Fibroblast of lung (primary cell): ENCODE measurements around the gene CUEDC1. TPM values are rescaled to one million over a fixed set of nuclear protein-coding genes. Genes with fewer than 3 reads are reported as not detected.

ENCODE experiments used
- DNase-seq, 2 donors: peaks; one replicate each; pipeline versions ENCODE4 v3.0.0 to v3.0.0-alpha.2; 2010; ENCODE audit warnings: low read depth in 2 of 2
- H2AFZ ChIP-seq: 2 replicates; pipeline ENCODE4 v1.5.1; 2012; ENCODE audit warnings: low read length, control low read depth, inconsistent platforms
- H3K27ac ChIP-seq: 2 replicates; pipeline ENCODE4 v1.5.1; 2011; ENCODE audit warnings: low read length, control low read depth; ENCODE audit not compliant: insufficient read depth
- H3K27me3 ChIP-seq: 2 replicates; pipeline ENCODE4 v1.5.1; 2011; ENCODE audit warnings: mild to moderate bottlenecking, low read length; ENCODE audit not compliant: control insufficient read depth, insufficient read depth
- H3K36me3 ChIP-seq: 2 replicates; pipeline ENCODE4 v1.5.1; 2011; ENCODE audit warnings: low read length; ENCODE audit not compliant: control insufficient read depth, insufficient read depth
- H3K4me1 ChIP-seq: 2 replicates; pipeline ENCODE4 v1.5.1; 2011; ENCODE audit warnings: low read length; ENCODE audit not compliant: control insufficient read depth, insufficient read depth; ENCODE audit errors: extremely low read depth
- H3K4me2 ChIP-seq: 2 replicates; pipeline ENCODE4 v1.5.1; 2011; ENCODE audit warnings: low read length, control low read depth; ENCODE audit not compliant: insufficient read depth; ENCODE audit errors: extremely low read depth
- H3K4me3 ChIP-seq, 4 experiments: fragments of 200-600 bp in 1 of 4; sonication (generic) in 1 of 4; replicated peaks in 1 of 4; 2 replicates each; pipeline ENCODE4 v1.5.1; 2011 to 2016; ENCODE audit warnings: low read length in 4 of 4, low read depth in 3 of 4, mild to moderate bottlenecking in 3 of 4, control low read depth in 2 of 4, inconsistent platforms in 1 of 4, mixed read lengths in 1 of 4; ENCODE audit not compliant: insufficient read depth in 1 of 4; ENCODE audit errors: control extremely low read depth in 1 of 4
- H3K79me2 ChIP-seq: 2 replicates; pipeline ENCODE4 v1.5.1; 2012; ENCODE audit warnings: mild to moderate bottlenecking, low read length, inconsistent platforms; ENCODE audit not compliant: control insufficient read depth, insufficient read depth
- H3K9ac ChIP-seq: 2 replicates; pipeline ENCODE4 v1.5.1; 2011; ENCODE audit warnings: mild to moderate bottlenecking, low read length, control low read depth; ENCODE audit not compliant: insufficient read depth
- H3K9me3 ChIP-seq: 2 replicates; pipeline ENCODE4 v1.5.1; 2012; ENCODE audit warnings: low read depth, low read length; ENCODE audit not compliant: control insufficient read depth, insufficient read depth
- H4K20me1 ChIP-seq: 2 replicates; pipeline ENCODE4 v1.5.1; 2011; ENCODE audit warnings: low read length; ENCODE audit not compliant: control insufficient read depth, insufficient read depth; ENCODE audit errors: extremely low read depth
- EZH2 ChIP-seq: IDR thresholded peaks from 2 replicates; pipeline ENCODE4 v1.5.1; 2012; ENCODE audit warnings: low read length, control low read depth, mild to moderate bottlenecking; ENCODE audit errors: missing control alignments
- polyA plus RNA-seq, 2 donors: library from polyadenylated mRNA; depleted of rRNA in 1 of 2; stranded (reverse) in 1 of 2; unstranded in 1 of 2; fragments of >200 nt; gene quantifications; 2 replicates each; pipeline ENCODE4 v1.2.1, GENCODE V29; 2011 to 2012; ENCODE audit warnings: missing spikeins in 1 of 2
- total RNA-seq: library from RNA; depleted of rRNA; stranded (reverse); fragments of >200 nt; gene quantifications from 2 replicates; pipeline ENCODE4 v1.2.1, GENCODE V29; 2014
- TF ChIP-seq, protein P1 (sequence below), 2 donors: IDR thresholded peaks in 1 of 2; conservative IDR thresholded peaks in 1 of 2; 1 replicate in 1 of 2; 2 replicates in 1 of 2; pipeline ENCODE4 v1.5.1; 2011 to 2012; ENCODE audit warnings: low read length in 2 of 2, control low read depth in 1 of 2, inconsistent platforms in 1 of 2, low read depth in 1 of 2, mild to moderate bottlenecking in 1 of 2

Gene CUEDC1
- total and polyA plus RNA-seq, 2 donors (not counting 1 experiment from before 2014, with no cell fraction given): 11.9 to 34.9 TPM

DNA sequence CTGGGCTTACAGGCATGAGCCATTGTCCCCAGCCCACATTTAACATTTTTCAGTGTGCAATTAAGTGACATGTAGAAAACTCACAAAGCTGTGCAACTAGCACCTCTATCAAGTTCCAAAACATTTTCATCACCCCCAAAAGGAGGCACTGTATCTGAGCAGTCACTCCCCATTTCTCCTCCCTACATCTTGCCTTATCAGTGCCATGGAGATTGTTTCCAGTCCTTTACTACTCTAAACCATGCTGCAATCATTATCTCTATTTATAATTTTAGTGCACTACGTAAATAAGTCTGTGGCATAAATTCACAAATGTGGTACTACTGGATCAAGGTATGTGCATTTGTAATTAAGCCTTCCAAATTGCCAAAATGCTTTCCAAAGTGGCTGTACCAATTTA lies 112.9 kb downstream of the CUEDC1 start:
- Histone ChIP-seq H3K4me1 (no peaks in the 10 kb centered on the region), H3K9ac (no peak overlapping the region), H3K4me3 (no peak overlapping the region), H3K9me3 (no peaks in the 10 kb centered on the region), H3K27me3 (no peaks in the 10 kb centered on the region), H3K36me3 (peaks cover 5% of the 10 kb centered on the region), H3K79me2 (peaks cover 2% of the 10 kb centered on the region), H2AFZ (no peak overlapping the region), H4K20me1 (no peaks in the 10 kb centered on the region), H3K4me2 (no peak overlapping the region), H3K27ac (no peak overlapping the region)
- no peak for TF ChIP-seq EZH2
- TF ChIP-seq, protein P1, sequence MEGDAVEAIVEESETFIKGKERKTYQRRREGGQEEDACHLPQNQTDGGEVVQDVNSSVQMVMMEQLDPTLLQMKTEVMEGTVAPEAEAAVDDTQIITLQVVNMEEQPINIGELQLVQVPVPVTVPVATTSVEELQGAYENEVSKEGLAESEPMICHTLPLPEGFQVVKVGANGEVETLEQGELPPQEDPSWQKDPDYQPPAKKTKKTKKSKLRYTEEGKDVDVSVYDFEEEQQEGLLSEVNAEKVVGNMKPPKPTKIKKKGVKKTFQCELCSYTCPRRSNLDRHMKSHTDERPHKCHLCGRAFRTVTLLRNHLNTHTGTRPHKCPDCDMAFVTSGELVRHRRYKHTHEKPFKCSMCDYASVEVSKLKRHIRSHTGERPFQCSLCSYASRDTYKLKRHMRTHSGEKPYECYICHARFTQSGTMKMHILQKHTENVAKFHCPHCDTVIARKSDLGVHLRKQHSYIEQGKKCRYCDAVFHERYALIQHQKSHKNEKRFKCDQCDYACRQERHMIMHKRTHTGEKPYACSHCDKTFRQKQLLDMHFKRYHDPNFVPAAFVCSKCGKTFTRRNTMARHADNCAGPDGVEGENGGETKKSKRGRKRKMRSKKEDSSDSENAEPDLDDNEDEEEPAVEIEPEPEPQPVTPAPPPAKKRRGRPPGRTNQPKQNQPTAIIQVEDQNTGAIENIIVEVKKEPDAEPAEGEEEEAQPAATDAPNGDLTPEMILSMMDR (conservative IDR thresholded peaks at IDR 0.05 in 1 of 2, IDR thresholded peaks at IDR 0.05 in 1 of 2; ENCODE audit: low read depth in 1 of 2, low read length in 2 of 2): no peak
- no peak for DNase-seq

DNA sequence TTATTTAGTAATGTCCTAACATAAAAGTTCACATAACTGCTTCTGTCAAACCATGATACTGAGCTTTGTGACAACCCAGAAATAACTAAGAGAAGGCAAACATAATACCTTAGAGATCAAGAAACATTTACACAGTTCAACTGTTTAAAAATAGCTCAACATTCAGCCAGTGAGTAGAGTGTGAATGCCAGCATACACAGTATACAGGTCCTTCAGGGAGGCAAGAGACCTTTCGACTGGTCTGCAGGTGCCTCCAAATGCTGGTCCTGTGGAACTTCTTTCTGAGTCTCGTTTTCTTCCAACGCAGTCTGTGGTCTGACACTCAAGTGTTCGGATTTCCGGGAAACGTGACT lies 115.7 kb downstream of the CUEDC1 start:
- Histone ChIP-seq H3K79me2 (peaks cover 2% of the 10 kb centered on the region), H3K9ac (no peak overlapping the region), H3K4me1 (no peaks in the 10 kb centered on the region), H2AFZ (no peak overlapping the region), H3K27ac (no peak overlapping the region), H3K4me3 (no peak overlapping the region), H3K9me3 (no peaks in the 10 kb centered on the region), H3K4me2 (no peak overlapping the region), H3K27me3 (no peaks in the 10 kb centered on the region), H4K20me1 (no peaks in the 10 kb centered on the region), H3K36me3 (peaks cover 5% of the 10 kb centered on the region)
- TF ChIP-seq, protein P1 (conservative IDR thresholded peaks at IDR 0.05 in 1 of 2, IDR thresholded peaks at IDR 0.05 in 1 of 2; ENCODE audit: low read depth in 1 of 2, low read length in 2 of 2): no peak
- TF ChIP-seq EZH2: no peak
- DNase-seq: no peak

DNA sequence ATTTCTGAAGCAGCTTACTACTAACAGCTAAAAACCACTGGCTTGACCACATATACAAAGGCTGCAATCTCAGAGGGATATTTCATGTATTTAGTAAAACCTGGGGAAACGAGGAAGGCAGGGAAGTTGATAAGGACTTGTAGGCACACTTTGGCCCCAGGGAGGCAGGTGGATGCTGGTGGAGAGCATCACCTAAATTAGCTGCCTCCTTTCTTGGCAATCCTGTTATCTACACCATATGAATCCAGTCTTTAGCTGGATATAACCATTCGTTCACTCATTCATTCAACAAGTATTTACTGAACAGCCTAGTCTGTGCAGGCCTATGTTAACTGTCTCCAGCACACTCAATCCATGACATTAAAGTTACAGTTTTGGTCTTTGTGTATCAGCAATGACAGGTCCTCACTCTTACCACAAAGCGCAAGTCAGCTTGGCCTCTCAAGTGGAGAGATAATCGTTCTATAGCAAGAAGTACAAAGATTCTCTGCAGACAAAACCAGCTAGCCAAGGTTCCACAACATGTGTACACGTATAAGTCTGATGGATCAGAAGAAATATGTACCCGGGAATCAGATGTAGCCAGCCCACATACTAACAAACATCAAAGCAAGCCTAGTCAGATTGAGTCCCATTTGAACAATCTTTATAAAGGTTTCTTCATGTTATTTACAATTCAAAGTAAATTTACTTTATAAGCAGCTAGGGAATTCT lies 116.2 kb downstream of the CUEDC1 start:
- no peak overlapping the region for H2AFZ ChIP-seq
- DNase-seq: no peak
- no peaks in the 10 kb centered on the region for H3K4me1 ChIP-seq
- peaks cover 2% of the 10 kb centered on the region for H3K79me2 ChIP-seq
- no peak overlapping the region for H3K4me2 ChIP-seq
- no peaks in the 10 kb centered on the region for H3K9me3 ChIP-seq
- H3K4me3 ChIP-seq: no peak overlapping the region
- no peak overlapping the region for H3K9ac ChIP-seq
- H4K20me1 ChIP-seq: no peaks in the 10 kb centered on the region
- TF ChIP-seq, protein P1 (conservative IDR thresholded peaks at IDR 0.05 in 1 of 2, IDR thresholded peaks at IDR 0.05 in 1 of 2; ENCODE audit: low read depth in 1 of 2, low read length in 2 of 2): no peak
- TF ChIP-seq EZH2: no peak
- no peak overlapping the region for H3K27ac ChIP-seq
- peaks cover 5% of the 10 kb centered on the region for H3K36me3 ChIP-seq
- no peaks in the 10 kb centered on the region for H3K27me3 ChIP-seq
